GM19043 (cell line): ENCODE data around the gene FAM117A.

Experiments
- ATAC-seq: cut with Tn5 transposase; IDR thresholded peaks from one replicate; pipeline ENCODE4 v1.9.1; 2021; ENCODE audit warnings: low read depth; ENCODE audit not compliant: unreplicated experiment

Gene FAM117A

DNA sequence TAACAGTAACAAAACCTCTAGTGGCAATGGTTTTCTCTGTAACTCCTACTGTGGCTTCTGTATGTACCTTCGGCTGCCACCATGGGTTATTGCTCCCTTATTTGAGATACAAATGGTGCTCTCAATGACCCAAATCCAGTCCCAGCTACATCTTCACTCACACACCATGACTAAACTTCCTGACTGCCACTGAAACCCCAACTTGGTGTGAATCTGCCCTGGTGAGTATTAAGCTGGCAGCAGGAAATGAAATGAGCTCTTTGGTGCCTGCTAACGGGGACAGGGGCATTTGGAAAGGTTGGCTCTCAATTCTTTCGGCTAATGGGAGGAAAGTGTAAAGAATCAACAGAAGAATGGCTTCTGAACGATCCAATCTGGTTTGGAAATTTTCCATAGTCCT, 48.7 kb downstream of the FAM117A start:
- ATAC-seq = no peak

GRCh38 chr17:49708515-49709183, 55.3 kb downstream of the FAM117A start:
- ATAC-seq = no peak

DNA sequence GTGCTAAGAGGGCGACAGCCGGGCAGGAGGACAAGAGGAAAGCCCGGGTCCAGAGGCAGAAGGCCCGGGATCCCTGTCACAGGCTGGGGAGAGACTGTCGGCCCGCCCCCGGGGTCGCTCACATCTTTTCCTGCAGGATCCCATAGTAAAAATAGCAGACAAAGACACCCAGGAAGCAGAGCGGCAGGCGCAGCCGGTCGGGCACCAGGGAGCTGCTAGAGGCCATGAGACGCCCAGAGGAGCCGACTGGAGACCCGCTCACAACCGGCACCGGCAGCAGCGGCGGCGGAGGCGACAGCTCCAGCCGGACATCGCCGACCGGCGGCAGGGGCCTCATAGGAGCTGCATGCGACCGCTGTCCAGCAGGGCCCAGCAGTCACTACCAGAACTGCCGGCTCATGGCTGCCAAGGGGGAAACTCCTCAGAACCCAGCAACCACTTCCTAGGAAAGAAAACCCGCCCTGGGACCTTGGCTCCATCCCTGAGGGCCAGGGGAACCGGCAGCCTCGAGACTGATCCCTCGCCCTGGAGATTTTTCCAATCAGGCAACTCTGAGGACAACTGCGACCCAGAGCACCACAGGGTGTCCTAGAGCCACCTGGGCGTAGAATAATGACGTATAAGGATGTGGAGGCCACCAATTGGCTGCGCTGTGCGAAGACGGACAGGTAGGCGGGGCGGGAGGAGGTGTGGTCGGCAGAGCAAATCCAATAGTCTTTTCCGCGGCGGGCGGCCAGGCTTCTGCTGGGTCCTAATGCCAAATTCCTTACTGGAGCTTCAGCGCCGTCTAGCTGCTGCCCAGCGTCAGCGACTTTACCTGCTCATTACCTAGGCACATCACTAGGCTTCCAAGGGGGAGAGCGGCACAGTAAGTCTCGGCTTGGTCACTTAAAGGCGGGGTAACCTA, 56.1 kb downstream of the FAM117A start, which contains the start of gene SLC35B1:
SLC35B1 (minus strand) TSS at position 357 of the 907 bp plus-strand sequence; CDS start at position 226, 131 bp downstream.
- ATAC-seq = peak; percentile 91

DNA sequence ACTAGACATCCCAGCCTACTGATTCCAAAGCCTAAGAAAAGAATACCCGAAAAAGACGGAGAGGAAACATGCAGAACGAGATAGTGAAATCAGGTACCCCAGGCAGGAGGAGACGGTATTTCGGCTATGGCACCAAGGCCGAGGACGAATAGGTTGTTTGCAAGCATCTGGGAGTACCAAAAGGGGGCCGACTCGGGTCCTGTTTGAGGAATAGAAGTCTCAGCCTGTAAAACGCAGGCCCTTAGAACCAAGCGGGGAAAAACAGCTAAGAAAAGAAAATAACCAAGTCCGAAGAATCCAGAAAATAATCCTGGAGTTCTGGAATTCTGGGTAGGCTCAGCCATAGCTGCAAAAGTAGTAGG, 56.7 kb downstream of the FAM117A start:
- no peak for ATAC-seq

- no peak for ATAC-seq
Measured at GRCh38 chr17:49705254-49705653, 58.7 kb downstream of the FAM117A start.

DNA sequence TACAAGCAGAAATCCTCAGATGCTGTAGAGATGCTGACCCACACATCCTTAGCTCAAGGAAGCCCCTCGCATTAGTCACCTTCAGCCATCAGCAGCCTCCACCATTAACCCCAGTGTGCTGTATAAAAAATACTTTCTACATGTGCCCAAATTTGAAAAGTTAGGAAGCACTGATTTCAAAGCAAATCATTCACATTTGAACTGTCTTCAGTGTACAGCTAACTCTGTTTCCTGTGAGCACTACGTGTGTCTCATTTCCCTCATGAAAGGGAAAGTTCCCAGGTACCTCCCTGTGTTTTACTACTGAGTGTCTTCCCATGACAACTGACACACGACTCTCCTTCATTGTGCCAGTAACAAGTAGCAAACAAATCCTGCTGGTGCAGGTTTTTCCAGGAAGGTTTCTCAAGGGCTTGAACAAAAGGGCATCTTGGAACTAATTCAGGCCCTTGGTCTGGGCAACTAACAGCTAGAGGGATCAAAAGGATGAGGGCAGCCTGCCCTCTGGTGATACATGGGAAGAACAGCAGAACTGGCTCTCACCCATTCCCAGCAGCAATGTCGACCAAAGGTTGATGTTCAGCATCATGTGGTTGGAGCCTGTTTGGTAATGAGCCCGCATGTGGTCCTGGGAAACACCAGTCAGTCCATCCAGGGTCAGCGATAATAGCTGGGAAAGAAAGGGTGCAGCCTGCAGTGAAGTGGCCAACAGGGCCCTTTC, 60.2 kb downstream of the FAM117A start:
- ATAC-seq = no peak

GRCh38 chr17:49700960-49701359, 63.0 kb downstream of the FAM117A start:
- no peak for ATAC-seq

- no peak for ATAC-seq
Measured at GRCh38 chr17:49699966-49700575, 63.9 kb downstream of the FAM117A start.

- ATAC-seq = no peak
Measured at GRCh38 chr17:49698005-49698404, 65.9 kb downstream of the FAM117A start.

DNA sequence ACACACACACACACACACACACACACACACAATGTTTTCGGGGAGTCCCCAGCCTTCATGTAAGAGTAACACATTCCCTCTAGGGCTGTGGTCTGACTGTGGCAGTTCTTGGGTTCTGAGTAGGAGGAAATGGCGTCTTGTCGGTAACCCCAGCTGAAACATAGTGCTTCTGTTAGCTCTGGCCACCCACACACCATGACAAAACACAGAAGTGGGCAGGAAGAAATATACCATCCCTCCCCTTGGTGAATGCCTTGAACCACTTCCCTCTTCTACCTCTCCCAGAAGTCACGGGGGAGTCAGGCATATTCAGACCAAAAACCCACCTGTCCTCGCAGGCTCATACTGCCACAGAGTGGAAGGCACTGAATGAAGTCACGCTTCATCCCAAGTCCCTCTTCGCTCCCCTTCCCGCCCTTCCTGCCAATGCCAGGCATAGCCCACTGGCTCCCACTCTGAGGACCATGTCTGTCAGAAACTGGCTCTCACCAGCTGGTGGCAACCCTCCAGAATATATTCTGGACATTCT, 67.6 kb downstream of the FAM117A start:
- no peak for ATAC-seq

DNA sequence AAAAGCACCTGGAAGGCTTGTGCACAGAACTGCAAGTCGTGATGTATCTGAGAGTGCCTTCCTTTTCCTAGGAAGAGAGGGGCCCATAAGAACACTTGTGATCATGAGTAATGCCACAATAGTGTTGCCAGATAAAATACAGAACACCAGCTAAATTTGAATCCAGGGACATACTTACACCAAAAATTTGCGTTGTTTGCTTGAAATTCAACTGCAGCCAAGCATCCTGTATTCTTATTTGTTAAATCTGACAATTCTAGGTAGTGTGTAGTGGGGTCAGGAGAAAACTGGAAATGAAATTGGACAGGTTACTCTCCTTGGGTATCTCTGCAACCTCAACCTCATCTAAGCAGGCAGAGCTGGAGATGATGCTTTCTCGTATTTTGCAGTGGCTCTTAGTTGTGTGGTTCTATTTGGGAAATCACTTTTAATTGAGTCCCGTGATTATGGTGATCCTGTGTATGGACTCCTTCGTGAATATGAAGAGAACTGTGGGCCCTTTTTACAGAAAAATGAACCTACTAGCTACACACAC, 68.2 kb downstream of the FAM117A start:
- ATAC-seq = no peak

DNA sequence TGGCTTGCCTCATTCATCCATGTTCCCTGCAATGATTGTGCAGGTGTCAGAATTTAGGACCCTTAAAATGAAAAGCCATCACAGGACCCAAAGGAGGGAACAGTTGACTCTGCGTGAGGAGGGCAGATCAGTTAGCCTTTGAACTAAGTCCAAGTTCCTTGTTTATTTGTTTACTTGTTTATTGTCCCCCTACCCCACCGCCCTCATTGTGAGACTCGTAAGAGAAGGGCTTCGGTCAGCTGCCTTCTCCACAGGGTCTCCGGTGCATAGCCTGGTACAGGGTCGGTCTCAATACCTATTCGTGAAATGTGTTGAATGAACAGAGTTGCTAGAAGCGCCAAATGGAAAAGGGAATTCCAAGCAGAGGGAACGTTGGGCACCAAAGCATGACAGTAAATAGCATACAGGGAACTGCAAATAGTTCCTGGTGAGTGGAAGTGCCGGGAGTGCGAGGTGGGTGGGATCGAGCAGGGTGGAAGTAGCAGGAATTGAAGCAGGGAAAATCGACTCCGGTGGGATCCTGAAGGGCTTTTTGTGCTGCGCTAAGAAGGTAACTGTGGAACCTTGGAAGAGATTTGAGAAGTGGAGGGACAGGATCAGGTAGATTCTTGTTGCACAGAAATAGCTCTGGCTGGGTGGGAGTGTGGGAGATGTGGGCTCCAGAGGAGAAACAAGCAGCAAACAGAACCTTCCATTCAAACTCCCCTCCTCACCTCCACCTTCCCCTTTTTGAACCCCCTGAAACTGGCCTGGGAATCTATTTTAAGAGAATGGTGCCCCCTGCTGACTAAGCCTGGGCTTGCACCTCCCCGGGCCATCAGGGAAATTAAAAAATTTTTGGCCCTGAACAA, 68.9 kb downstream of the FAM117A start:
- no peak for ATAC-seq

DNA sequence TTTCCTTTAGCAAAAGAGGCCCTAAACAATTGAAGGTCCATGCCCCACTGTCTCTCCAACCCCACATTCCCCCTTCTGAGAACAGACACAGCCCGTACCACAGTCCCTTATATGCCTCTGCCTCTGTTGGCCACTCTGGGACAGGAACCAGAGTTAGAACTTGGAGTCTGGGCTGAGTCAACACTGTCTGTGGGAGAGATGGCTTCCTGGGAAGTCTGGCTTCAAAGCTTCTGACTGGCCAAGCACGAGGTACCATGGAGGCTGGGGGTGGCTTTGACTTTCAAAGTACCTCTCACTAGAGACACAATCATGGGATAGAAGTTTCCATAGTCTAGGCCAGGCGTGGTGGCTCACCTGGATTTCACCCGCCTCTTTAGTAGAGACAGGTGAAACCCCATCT, 71.2 kb downstream of the FAM117A start:
- ATAC-seq = no peak

GRCh38 chr17:49691677-49692191, 72.2 kb downstream of the FAM117A start:
- ATAC-seq = no peak

DNA sequence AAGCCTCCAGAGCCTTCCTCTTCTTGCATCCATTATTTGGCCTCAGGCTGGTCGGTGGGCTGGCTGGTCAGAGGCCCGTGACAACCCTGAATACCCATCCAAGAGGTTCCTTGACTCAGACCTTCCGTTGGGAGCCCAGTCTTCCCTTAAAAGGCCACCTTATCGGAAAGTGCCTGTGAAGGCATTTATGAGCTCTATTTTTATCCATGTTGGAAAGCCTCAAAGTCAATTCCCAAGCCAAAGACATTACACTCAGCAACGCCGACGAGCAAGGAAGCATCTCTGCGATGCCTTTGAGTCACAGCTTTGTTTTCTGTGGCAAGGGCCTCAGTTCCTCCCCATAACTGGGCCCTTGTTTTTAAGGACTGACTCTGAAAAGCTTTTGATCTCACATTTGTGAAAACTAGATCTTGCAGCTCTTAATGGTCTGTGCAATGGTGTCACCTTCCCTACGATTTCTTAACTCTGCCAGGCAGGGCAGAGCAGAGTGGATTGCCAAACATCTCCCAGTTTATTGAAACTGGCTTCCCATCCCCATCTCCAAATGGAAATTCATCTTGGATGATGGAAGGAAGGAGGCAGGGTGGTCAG, 72.8 kb downstream of the FAM117A start:
- ATAC-seq = no peak

DNA sequence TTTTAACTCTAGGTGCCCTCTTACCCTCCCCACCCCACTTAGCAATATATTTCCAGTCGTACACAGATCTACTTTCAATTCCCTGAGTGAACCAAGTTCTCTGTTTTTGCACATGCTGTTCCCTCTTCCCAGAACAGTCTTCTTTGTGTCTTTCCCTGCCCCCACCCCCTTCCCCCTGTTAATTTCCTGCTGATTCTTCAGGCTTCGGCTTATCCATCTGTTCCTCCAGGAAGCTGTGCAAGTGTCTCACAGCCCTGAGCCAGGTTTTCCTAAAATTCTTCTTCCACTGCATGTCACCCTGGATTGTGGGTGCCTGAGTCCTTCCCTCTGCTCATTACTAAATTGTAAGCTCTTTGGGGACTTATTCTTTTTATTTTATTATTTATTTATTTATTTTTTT, 73.7 kb downstream of the FAM117A start:
- ATAC-seq = no peak

- ATAC-seq = no peak
Measured at GRCh38 chr17:49688848-49689247, 75.1 kb downstream of the FAM117A start.

DNA sequence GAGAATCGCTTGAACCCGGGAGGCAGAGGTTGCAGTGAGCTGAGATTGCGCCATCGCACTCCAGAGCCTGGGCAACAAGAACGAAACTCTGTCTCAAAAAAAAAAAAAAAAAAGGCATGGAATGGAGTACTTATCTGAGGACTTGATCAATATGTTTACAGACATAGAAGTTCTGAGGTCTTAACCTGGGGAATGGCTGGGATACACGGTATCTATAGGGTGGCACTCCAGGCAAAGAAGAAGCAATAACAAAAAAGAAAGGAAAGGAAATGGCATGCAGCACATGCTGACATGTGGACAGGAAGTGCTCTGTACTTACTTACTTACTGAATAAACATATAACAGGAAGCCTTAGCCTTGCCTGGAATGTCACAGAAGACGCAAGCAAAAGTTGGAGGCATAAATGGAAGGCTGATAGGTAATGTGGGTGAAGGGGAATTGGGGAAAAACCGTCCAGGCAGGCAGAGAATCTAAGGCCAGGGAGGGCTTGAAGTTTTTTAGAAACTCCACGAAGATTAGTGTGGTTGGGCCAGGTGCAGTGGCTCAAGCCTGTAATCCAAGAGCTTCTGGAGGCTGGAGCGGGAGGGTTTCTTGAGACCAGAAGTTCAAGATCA, 75.9 kb downstream of the FAM117A start:
- ATAC-seq = no peak
